Measurements from ENCODE around the gene PACRG.

GRCh38 chr6:162685586-162685985 is 42.2 kb upstream of the PACRG start:
- TF ChIP-seq, protein P1, sequence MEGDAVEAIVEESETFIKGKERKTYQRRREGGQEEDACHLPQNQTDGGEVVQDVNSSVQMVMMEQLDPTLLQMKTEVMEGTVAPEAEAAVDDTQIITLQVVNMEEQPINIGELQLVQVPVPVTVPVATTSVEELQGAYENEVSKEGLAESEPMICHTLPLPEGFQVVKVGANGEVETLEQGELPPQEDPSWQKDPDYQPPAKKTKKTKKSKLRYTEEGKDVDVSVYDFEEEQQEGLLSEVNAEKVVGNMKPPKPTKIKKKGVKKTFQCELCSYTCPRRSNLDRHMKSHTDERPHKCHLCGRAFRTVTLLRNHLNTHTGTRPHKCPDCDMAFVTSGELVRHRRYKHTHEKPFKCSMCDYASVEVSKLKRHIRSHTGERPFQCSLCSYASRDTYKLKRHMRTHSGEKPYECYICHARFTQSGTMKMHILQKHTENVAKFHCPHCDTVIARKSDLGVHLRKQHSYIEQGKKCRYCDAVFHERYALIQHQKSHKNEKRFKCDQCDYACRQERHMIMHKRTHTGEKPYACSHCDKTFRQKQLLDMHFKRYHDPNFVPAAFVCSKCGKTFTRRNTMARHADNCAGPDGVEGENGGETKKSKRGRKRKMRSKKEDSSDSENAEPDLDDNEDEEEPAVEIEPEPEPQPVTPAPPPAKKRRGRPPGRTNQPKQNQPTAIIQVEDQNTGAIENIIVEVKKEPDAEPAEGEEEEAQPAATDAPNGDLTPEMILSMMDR (IDR thresholded peaks at IDR 0.05): no peak
- no peak for TF ChIP-seq POLR2A (IDR thresholded peaks at IDR 0.05)

Measured in testis (tissue), 2 donors.